GM19043 (cell line): ENCODE measurements around the gene EVC2.

Experiments
- ATAC-seq: cut with Tn5 transposase; IDR thresholded peaks from one replicate; pipeline ENCODE4 v1.9.1; 2021; ENCODE audit warnings: low read depth; ENCODE audit not compliant: unreplicated experiment

Gene EVC2

GRCh38 chr4:5689065-5689464, 19.3 kb downstream of the EVC2 start:
- ATAC-seq, result no peak

- no peak for ATAC-seq
These were observed 22.0 kb downstream of the EVC2 start for GRCh38 chr4:5686338-5686737.

GRCh38 chr4:5685296-5685695, 23.1 kb downstream of the EVC2 start:
- no peak for ATAC-seq

GRCh38 chr4:5683566-5683965, 24.8 kb downstream of the EVC2 start:
- no peak for ATAC-seq

DNA sequence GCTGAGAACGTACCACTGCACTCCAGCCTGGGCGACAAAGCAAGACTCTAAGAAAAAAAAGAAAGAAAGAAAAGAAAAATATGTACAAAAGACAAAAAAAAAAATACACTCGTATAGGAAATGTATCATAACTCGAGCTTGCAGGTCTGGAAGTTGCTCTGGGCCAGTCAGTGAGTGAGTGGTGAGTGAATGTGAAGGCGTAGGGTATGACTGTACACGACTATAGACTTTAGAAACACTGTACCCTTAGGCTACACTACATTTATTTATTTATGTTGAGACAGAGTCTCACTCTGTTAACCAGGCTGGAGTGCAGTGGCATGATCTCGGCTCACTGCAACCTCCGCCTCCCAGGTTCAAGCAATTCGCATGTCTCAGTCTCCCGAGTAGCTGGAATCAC, 29.4 kb downstream of the EVC2 start:
- no peak for ATAC-seq

- ATAC-seq, result no peak
These were observed 31.6 kb downstream of the EVC2 start for GRCh38 chr4:5676763-5677162.

DNA sequence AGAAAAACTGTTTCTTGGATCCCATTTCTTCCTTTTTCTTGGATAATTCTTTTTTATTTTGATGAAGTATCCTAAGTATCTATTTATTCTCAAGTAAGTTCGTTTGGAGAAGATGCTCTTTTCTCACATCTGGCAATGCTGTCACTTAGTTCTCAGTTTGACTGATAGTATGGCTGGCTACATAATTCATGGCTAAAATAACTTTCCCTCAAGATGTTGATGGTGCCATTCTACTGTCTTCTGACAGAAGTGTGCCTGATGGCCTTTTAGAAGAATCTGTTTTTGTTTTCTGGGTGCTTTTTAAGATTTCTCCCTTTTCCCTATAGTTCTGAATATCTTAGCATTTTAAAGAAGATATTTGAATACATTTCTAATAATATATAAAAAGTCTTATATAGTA, 41.6 kb downstream of the EVC2 start:
- ATAC-seq, result no peak

DNA sequence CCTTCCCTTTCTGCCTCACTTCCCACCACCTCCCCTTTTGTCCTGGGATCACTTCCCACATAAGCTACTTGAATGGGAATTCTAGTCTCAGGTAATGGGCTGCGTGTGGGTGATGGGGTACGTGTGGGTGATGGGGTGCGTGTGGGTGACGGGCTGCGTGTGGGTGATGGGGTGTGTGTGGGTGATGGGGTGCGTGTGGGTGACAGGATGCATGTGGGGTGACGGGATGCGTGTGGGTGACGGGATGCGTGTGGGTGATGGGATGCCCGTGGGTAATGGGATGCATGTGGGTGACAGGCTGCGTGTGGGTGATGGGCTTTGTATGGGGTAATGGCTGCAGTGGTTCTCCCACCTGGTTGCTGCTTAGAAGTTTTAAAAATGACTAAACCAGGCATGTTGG, 43.6 kb downstream of the EVC2 start:
- no peak for ATAC-seq

GRCh38 chr4:5662555-5662954, 45.8 kb downstream of the EVC2 start:
- no peak for ATAC-seq

DNA sequence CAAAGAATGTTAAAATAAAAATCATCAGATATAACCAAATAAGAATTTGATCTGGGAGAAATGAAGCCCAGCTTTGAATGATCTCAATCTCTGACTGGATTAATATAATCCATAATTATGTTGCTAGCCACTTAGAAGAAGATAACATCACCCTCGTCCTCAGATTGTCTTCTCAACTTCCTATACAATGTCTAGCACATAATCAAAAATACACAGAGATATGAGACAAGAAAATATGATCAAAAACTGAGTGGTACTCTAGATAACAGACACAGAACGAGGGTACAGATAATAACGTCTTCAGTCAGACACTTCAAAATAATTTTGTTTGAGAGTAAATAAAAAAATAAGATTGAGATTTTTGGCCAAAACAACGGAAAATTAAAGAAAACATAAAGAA, 47.1 kb downstream of the EVC2 start:
- ATAC-seq, result no peak

DNA sequence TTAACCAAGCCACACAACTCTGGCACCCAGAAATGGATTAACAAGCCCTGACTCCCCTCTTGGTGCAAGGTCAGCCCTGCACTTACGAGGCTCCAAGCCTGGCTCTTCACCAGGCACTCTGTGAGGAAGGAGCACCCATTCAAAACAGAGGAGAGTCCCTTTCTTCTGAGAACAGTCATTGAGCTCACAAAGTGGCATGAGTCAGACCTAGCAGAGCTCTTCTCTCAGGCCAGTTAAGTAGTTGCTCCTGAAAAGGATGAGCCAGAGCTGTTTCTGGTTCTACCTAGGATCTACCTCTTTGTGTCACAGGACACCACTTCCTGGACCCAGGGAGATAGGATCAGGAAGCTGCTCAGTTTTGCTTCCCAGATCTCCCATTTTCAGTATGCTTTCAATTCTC, 48.2 kb downstream of the EVC2 start:
- no peak for ATAC-seq

DNA sequence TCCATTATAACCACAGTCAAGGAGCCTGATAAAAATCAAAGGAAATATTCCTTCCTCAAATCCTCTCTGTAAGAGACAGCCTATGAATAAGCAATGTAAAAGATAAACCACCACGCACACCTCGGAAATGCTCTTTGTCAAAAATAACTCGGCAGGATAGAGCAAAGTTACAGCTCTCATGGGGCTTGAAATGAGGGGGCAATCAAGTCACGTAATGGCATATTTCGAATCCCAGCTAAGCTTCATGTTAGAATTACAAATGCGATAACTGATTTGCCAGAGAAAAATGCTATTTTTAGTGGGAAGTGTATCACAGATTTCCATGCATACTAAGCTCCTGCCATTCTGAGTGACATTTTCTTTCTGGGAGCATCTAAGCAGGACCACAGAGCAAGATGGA, 49.4 kb downstream of the EVC2 start:
- ATAC-seq, result no peak

GRCh38 chr4:5656415-5656814, 51.9 kb downstream of the EVC2 start:
- no peak for ATAC-seq

DNA sequence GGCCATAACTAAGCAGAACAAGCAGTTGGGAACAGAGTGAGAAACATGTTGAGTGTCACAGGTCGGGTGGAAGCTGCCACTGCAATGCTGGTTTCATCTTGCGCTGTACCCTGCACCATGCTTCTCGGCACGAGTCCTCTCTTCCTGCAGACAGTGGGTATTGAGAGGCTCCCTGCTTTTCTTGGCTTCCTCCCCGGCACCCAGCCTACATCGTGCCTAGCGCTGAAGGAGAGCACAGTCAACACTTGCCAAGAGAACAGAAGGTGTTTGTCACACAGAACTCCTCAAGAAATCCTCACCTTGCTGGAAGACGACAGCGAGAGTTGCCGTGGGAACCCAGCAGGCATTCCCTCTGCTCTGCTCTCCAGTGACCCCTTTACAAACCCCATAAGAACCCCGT, 53.6 kb downstream of the EVC2 start:
- no peak for ATAC-seq

GRCh38 chr4:5651089-5651488, 57.3 kb downstream of the EVC2 start:
- ATAC-seq, result no peak

GRCh38 chr4:5650040-5650439, 58.3 kb downstream of the EVC2 start:
- no peak for ATAC-seq

DNA sequence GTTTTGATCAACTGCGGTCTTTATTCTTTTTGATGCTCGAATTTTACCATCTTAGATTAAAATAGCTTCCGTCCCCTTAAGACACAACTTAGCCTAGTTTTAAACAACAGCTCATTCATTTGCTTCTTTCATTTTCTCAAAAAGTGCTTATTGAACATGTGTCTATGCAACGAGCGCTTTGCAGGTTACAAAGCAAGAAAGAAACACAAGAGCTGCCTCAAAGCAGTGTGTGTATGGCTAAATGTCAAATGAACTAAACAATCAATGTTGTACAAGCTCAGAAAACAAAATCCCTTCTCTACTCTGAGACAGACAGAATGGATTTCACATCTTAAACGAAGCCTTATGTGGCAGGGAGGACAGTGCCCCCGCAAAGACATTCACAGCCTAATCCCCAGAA, 61.0 kb downstream of the EVC2 start:
- no peak for ATAC-seq

- ATAC-seq, result no peak
These were observed 68.3 kb downstream of the EVC2 start for GRCh38 chr4:5640096-5640495.

DNA sequence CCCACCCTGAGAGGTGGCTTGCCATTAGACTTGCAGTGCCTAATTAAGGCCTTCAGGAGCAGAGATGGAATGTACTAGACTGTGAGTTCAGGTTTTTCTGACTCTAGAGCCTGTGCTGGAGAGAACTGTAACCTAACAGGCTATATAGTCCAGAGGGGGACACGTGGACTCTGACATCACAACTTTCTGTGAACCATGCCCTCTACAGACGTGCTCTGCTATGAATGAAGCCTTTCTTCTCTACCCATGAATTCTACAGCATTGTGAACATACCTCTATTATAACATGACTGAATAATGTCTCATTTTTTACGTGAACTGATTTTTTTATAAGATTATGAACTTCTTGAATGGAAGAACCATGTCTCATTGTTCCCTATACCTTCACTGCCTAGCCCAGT, 68.8 kb downstream of the EVC2 start:
- ATAC-seq, result no peak

DNA sequence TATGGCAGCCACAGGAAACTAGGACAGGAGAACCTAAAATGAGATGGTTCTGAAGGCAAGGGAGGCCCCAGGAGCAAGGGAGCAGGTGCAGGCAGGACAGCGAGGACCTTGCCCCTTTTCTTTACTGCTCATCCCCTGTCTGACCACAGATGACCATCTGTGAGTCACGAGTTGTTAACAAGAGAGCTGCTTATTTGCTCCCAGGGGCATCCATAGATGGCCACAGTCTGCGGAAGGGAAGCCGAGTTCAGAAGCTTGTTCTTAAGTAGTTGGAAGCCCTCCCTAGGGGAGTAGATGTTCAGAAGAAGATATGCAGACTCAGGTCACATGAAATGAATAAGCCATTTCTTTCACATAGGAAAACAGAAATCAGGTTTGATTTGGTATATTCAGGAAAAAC, 69.4 kb downstream of the EVC2 start:
- no peak for ATAC-seq

- no peak for ATAC-seq
These were observed 70.0 kb downstream of the EVC2 start for GRCh38 chr4:5638316-5638715.

- ATAC-seq, result no peak
These were observed 71.3 kb downstream of the EVC2 start for GRCh38 chr4:5636766-5637670.

GRCh38 chr4:5635826-5636195, 72.5 kb downstream of the EVC2 start:
- no peak for ATAC-seq
